Suprapubic skin (tissue), 4 donors: ENCODE measurements around the gene ALMS1.
"Not testable (repeated sequence)": the region's sequence is repeated elsewhere in the genome, so short reads cannot be mapped to it uniquely, and the experiment has no call there.

Experiments used
- CTCF ChIP-seq, 2 donors: fragments of 200-600 bp in 1 of 2; fragments of 450-650 bp in 1 of 2; sonication (generic) in 1 of 2; IDR thresholded peaks; one replicate each; pipeline ENCODE4 v1.5.1; 2016 to 2019; ENCODE audit warnings: antibody characterized with exemption in 2 of 2, mild to moderate bottlenecking in 1 of 2, moderate library complexity in 1 of 2
- POLR2A ChIP-seq, 2 donors: fragments of 450-650 bp; IDR thresholded peaks; one replicate each; pipeline ENCODE4 v1.6.1; 2017; ENCODE audit warnings: antibody characterized with exemption in 2 of 2, mild to moderate bottlenecking in 2 of 2, moderate library complexity in 2 of 2
- POLR2AphosphoS5 ChIP-seq, 3 donors: sonication (generic); formaldehyde crosslinking; IDR thresholded peaks; one replicate each; pipeline ENCODE4 v1.6.1; 2017; ENCODE audit warnings: antibody characterized with exemption in 3 of 3

DNA sequence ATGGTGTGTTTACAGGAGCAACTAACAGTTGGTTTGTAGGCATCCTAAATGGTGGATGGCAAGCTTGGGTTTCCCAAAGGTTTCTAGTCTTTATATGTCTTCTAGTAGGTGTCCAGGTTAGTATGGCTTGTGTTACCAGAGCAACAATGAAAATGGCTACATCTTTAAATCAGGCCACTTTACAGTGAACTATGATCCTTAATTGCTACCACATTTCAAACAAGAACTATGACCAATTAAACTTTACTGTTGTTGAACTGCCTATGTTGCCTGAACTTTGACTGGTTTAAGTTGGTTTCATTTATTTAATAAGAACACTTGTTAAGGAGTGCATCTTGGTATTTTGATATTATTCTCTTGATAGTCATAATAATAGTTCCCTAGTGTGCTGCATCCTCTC is 251.3 kb downstream of the ALMS1 start:
- TF ChIP-seq CTCF, POLR2A, POLR2AphosphoS5 (IDR thresholded peaks at IDR 0.05): not testable (repeated sequence)
